ENCODE results near the gene OPRM1. TPM values are rescaled to one million over a fixed set of nuclear protein-coding genes. Genes with fewer than 3 reads are reported as not detected.

The OPRM1 gene
- total RNA-seq, 1 experiment from 2014 or later: not detected

DNA sequence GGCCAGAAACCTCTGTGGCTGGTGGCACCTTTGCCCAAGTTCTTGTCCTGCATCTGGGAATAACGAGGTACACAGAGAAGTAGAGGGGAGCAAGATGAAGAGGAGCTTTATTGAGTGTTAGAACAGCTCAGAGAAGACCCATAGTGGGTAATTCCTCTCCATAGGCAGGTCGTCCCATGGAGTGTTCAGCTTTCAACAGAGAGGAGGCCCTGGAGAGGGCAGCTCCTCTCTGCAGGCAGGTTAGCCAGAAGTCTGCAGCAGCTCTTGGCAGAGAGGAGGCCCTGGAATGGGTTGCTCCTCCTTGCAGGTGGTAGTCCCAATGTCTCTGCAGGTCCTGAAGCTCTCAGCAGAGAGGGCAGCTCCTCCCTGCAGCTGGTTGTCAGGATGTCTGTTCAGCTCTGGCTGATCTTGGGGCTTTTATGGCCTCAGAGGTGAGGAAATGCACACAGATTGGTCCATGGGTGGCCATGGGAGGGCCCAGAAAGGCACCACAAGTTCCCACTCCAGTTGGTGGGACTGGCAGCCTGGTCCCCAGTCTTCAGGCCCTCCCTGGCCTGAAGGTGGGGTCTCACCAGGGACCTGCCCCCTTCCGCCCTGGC lies 228.6 kb downstream of the OPRM1 start:
- POLR2A ChIA-PET: no interaction called here
- H4K20me1 ChIP-seq (ENCODE audit: insufficient read depth): no peaks in the 10 kb centered on the region

More for the DNA sequence above, 228.6 kb downstream of the OPRM1 start:
- Histone ChIP-seq H3K36me3 (ENCODE audit: control insufficient read depth in 1 of 2, insufficient read depth in 2 of 2, low read length in 2 of 2) (no peaks in the 10 kb centered on the region), H3K4me1 (ENCODE audit: control insufficient read depth in 1 of 2, insufficient read depth in 2 of 2, low read length in 2 of 2) (no peaks in the 10 kb centered on the region), H3K27me3 (ENCODE audit: insufficient read depth, low read length) (no peaks in the 10 kb centered on the region), H3K9ac (ENCODE audit: low read length) (no peak overlapping the region), H3K79me2 (ENCODE audit: insufficient read depth, low read length) (no peaks in the 10 kb centered on the region), H3K9me3 (ENCODE audit: control insufficient read depth in 1 of 2, insufficient read depth in 1 of 2, low read depth in 1 of 2, low read length in 2 of 2) (no peaks in the 10 kb centered on the region), H3K9me2 (ENCODE audit: insufficient read depth) (no peaks in the 10 kb centered on the region), H3K4me3 (replicated peaks in 1 of 2; ENCODE audit: low read depth in 1 of 2, low read length in 2 of 2) (no peak overlapping the region), H3K27ac (ENCODE audit: low read depth, low read length) (no peak overlapping the region), H2AFZ (ENCODE audit: low read depth, low read length, poor library complexity, severe bottlenecking) (no peak overlapping the region), H3K4me2 (ENCODE audit: low read length) (no peak overlapping the region)
- BruUV-seq (replicated peaks): no TSS peak
- RAD21 ChIA-PET (ENCODE audit: low non-redundant PET in 1 of 2, low total read pairs in 2 of 2, uncharacterized antibody in 2 of 2, unreplicated experiment in 2 of 2): no interaction called here
- no peak for DNase-seq (ENCODE audit: low read depth, low spot score)
- no peak for ATAC-seq
- TF ChIP-seq, protein P1, sequence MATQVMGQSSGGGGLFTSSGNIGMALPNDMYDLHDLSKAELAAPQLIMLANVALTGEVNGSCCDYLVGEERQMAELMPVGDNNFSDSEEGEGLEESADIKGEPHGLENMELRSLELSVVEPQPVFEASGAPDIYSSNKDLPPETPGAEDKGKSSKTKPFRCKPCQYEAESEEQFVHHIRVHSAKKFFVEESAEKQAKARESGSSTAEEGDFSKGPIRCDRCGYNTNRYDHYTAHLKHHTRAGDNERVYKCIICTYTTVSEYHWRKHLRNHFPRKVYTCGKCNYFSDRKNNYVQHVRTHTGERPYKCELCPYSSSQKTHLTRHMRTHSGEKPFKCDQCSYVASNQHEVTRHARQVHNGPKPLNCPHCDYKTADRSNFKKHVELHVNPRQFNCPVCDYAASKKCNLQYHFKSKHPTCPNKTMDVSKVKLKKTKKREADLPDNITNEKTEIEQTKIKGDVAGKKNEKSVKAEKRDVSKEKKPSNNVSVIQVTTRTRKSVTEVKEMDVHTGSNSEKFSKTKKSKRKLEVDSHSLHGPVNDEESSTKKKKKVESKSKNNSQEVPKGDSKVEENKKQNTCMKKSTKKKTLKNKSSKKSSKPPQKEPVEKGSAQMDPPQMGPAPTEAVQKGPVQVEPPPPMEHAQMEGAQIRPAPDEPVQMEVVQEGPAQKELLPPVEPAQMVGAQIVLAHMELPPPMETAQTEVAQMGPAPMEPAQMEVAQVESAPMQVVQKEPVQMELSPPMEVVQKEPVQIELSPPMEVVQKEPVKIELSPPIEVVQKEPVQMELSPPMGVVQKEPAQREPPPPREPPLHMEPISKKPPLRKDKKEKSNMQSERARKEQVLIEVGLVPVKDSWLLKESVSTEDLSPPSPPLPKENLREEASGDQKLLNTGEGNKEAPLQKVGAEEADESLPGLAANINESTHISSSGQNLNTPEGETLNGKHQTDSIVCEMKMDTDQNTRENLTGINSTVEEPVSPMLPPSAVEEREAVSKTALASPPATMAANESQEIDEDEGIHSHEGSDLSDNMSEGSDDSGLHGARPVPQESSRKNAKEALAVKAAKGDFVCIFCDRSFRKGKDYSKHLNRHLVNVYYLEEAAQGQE (IDR thresholded peaks at IDR 0.05; ENCODE audit: low read depth): no peak
- TF ChIP-seq ELF1 (IDR thresholded peaks at IDR 0.05; ENCODE audit: borderline replicate concordance, low read depth) (no peak), EGR1 (IDR thresholded peaks at IDR 0.05; ENCODE audit: low read depth) (no peak), SP1 (IDR thresholded peaks at IDR 0.05; ENCODE audit: low read depth) (no peak), EZH2phosphoT487 (IDR thresholded peaks at IDR 0.05; ENCODE audit: borderline replicate concordance) (no peak), CEBPB (IDR thresholded peaks at IDR 0.05; ENCODE audit: low read depth) (no peak), YY1 (IDR thresholded peaks at IDR 0.05; ENCODE audit: extremely low read depth, insufficient replicate concordance, low read depth, low read length) (no peak), TCF7L2 (IDR thresholded peaks at IDR 0.05; ENCODE audit: borderline replicate concordance, extremely low read depth, insufficient read depth, insufficient read length) (no peak), SIN3A (IDR thresholded peaks at IDR 0.05; ENCODE audit: low read depth) (no peak), CBX3 (IDR thresholded peaks at IDR 0.05; ENCODE audit: low read depth) (no peak), JUND (IDR thresholded peaks at IDR 0.05) (no peak)
- TF ChIP-seq, protein P2, sequence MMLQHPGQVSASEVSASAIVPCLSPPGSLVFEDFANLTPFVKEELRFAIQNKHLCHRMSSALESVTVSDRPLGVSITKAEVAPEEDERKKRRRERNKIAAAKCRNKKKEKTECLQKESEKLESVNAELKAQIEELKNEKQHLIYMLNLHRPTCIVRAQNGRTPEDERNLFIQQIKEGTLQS (IDR thresholded peaks at IDR 0.05): no peak
- CTCF ChIA-PET: no interaction called here
- intact Hi-C loops (cut with micrococcal nuclease): no loop called here
